Type B pancreatic cell (in vitro differentiated cells): ENCODE measurements around the gene INMT. TPM values are rescaled to one million over a fixed set of nuclear protein-coding genes. Genes with fewer than 3 reads are reported as not detected.

Experiments
- DNase-seq: peaks from one replicate; pipeline ENCODE4 v3.0.0; 2021; ENCODE audit warnings: mixed read lengths; ENCODE audit not compliant: unreplicated experiment; ENCODE audit errors: extremely low spot score
- H3K27ac Mint-ChIP-seq: 2 replicates; pipeline ENCODE4 v1.8.0; 2021; ENCODE audit warnings: mild to moderate bottlenecking, mixed read lengths
- H3K27me3 Mint-ChIP-seq: 2 replicates; pipeline ENCODE4 v1.8.0; 2021; ENCODE audit warnings: mixed read lengths
- H3K36me3 Mint-ChIP-seq: 2 replicates; pipeline ENCODE4 v1.8.0; 2021; ENCODE audit warnings: mixed read lengths
- H3K4me1 Mint-ChIP-seq: one replicate; pipeline ENCODE4 v1.8.0; 2021; ENCODE audit warnings: mixed read lengths; ENCODE audit not compliant: unreplicated experiment
- H3K4me3 Mint-ChIP-seq: 2 replicates; pipeline ENCODE4 v1.8.0; 2021; ENCODE audit warnings: mild to moderate bottlenecking, mixed read lengths
- H3K9me3 Mint-ChIP-seq: 2 replicates; pipeline ENCODE4 v1.8.0; 2021; ENCODE audit warnings: mixed read lengths
- CTCF ChIP-seq: fragments of 200-600 bp; sonication (generic); conservative IDR thresholded peaks from 2 replicates; pipeline ENCODE4 v1.5.0; 2021; ENCODE audit warnings: antibody characterized with exemption, mild to moderate bottlenecking
- total RNA-seq: library from RNA; stranded (reverse); gene quantifications from 2 replicates; pipeline ENCODE4 v1.2.1, GENCODE V29; 2021; ENCODE audit warnings: low replicate concordance

Gene INMT
- total RNA-seq, 1 donor from 2014 or later: not detected

GRCh38 chr7:30787486-30787885 is 35.6 kb downstream of the INMT start:
- Mint-ChIP-seq H3K27ac (no peak overlapping the region), H3K27me3 (no peaks in the 10 kb centered on the region), H3K4me1 (no peaks in the 10 kb centered on the region), H3K9me3 (no peaks in the 10 kb centered on the region), H3K36me3 (peaks cover 7% of the 10 kb centered on the region), H3K4me3 (no peak overlapping the region)
- no peak for TF ChIP-seq CTCF
- DNase-seq: peak; percentile 15

- no peaks in the 10 kb centered on the region for H3K9me3 Mint-ChIP-seq
- TF ChIP-seq CTCF: no peak
- no peak overlapping the region for H3K27ac Mint-ChIP-seq
- H3K27me3 Mint-ChIP-seq: no peaks in the 10 kb centered on the region
- DNase-seq: peak; percentile 43
- peaks cover 3% of the 10 kb centered on the region for H3K36me3 Mint-ChIP-seq
- H3K4me3 Mint-ChIP-seq: no peak overlapping the region
- no peaks in the 10 kb centered on the region for H3K4me1 Mint-ChIP-seq
Observed at GRCh38 chr7:30788640-30789333, 36.9 kb downstream of the INMT start.

GRCh38 chr7:30789334-30789711 is 37.4 kb downstream of the INMT start:
- Mint-ChIP-seq H3K4me3 (no peak overlapping the region), H3K36me3 (peaks cover under 1% of the 10 kb centered on the region), H3K27ac (no peak overlapping the region), H3K27me3 (no peaks in the 10 kb centered on the region), H3K9me3 (no peaks in the 10 kb centered on the region), H3K4me1 (no peaks in the 10 kb centered on the region)
- TF ChIP-seq CTCF: no peak
- no peak for DNase-seq

- Mint-ChIP-seq H3K36me3 (no peaks in the 10 kb centered on the region), H3K27me3 (no peaks in the 10 kb centered on the region), H3K4me3 (no peak overlapping the region), H3K27ac (no peak overlapping the region), H3K9me3 (no peaks in the 10 kb centered on the region), H3K4me1 (no peaks in the 10 kb centered on the region)
- no peak for TF ChIP-seq CTCF
- no peak for DNase-seq
Observed at GRCh38 chr7:30790356-30790755, 38.4 kb downstream of the INMT start.

- Mint-ChIP-seq H3K27me3 (no peaks in the 10 kb centered on the region), H3K4me3 (no peak overlapping the region), H3K27ac (no peak overlapping the region), H3K9me3 (no peaks in the 10 kb centered on the region), H3K4me1 (peaks cover 3% of the 10 kb centered on the region), H3K36me3 (no peaks in the 10 kb centered on the region)
- no peak for TF ChIP-seq CTCF
- no peak for DNase-seq
Observed at GRCh38 chr7:30791114-30791513, 39.2 kb downstream of the INMT start.
